KOPT-K1 (cell line): ENCODE measurements around the gene TCFL5.

Source experiments
- H3K27ac ChIP-seq: fragments of 200-600 bp; sonication (generic); 2 replicates; pipeline ENCODE4 v1.5.1; 2016; ENCODE audit warnings: antibody characterized with exemption, mild to moderate bottlenecking, low read depth, low read length; ENCODE audit not compliant: poor library complexity, severe bottlenecking
- H3K36me3 ChIP-seq: fragments of 200-600 bp; sonication (generic); 2 replicates; pipeline ENCODE4 v1.5.1; 2017; ENCODE audit warnings: antibody characterized with exemption, mild to moderate bottlenecking, low read length, moderate library complexity; ENCODE audit not compliant: insufficient read depth
- H3K9me3 ChIP-seq: fragments of 200-600 bp; sonication (generic); 2 replicates; pipeline ENCODE4 v1.5.1; 2017; ENCODE audit warnings: antibody characterized with exemption, low read length, mild to moderate bottlenecking; ENCODE audit not compliant: insufficient read depth, poor library complexity, severe bottlenecking

The TCFL5 gene

GRCh38 chr20:62804021-62804626 is 57.5 kb downstream of the TCFL5 start:
- Histone ChIP-seq H3K27ac (peak overlapping the region; percentile 83), H3K9me3 (no peaks in the 10 kb centered on the region), H3K36me3 (peaks cover 59% of the 10 kb centered on the region)

GRCh38 chr20:62802026-62802712 is 59.5 kb downstream of the TCFL5 start:
- Histone ChIP-seq H3K9me3 (no peaks in the 10 kb centered on the region), H3K27ac (no peak overlapping the region), H3K36me3 (peaks cover 57% of the 10 kb centered on the region)

- H3K27ac ChIP-seq, result no peak overlapping the region
- H3K9me3 ChIP-seq, result no peaks in the 10 kb centered on the region
- peaks cover 50% of the 10 kb centered on the region for H3K36me3 ChIP-seq
Observed at GRCh38 chr20:62801284-62802010, 60.2 kb downstream of the TCFL5 start.

GRCh38 chr20:62800314-62801259 is 61.0 kb downstream of the TCFL5 start:
- no peaks in the 10 kb centered on the region for H3K9me3 ChIP-seq
- H3K36me3 ChIP-seq, result peaks cover 43% of the 10 kb centered on the region
- no peak overlapping the region for H3K27ac ChIP-seq

- Histone ChIP-seq H3K36me3 (peaks cover 43% of the 10 kb centered on the region), H3K9me3 (no peaks in the 10 kb centered on the region), H3K27ac (no peak overlapping the region)
Observed at GRCh38 chr20:62799873-62800272, 61.7 kb downstream of the TCFL5 start.

GRCh38 chr20:62799459-62799858 is 62.2 kb downstream of the TCFL5 start:
- peaks cover 43% of the 10 kb centered on the region for H3K36me3 ChIP-seq
- no peak overlapping the region for H3K27ac ChIP-seq
- H3K9me3 ChIP-seq, result no peaks in the 10 kb centered on the region

- peaks cover 43% of the 10 kb centered on the region for H3K36me3 ChIP-seq
- H3K9me3 ChIP-seq, result no peaks in the 10 kb centered on the region
- no peak overlapping the region for H3K27ac ChIP-seq
Observed at GRCh38 chr20:62799036-62799435, 62.6 kb downstream of the TCFL5 start.

GRCh38 chr20:62797671-62798532 is 63.7 kb downstream of the TCFL5 start:
- H3K36me3 ChIP-seq, result peaks cover 43% of the 10 kb centered on the region
- H3K27ac ChIP-seq, result no peak overlapping the region
- H3K9me3 ChIP-seq, result no peaks in the 10 kb centered on the region

GRCh38 chr20:62796699-62797491 is 64.7 kb downstream of the TCFL5 start:
- peak overlapping the region; percentile 83 for H3K27ac ChIP-seq
- peaks cover 43% of the 10 kb centered on the region for H3K36me3 ChIP-seq
- H3K9me3 ChIP-seq, result no peaks in the 10 kb centered on the region

- Histone ChIP-seq H3K36me3 (peaks cover 28% of the 10 kb centered on the region), H3K9me3 (no peaks in the 10 kb centered on the region), H3K27ac (peak overlapping the region; percentile 83)
Observed at GRCh38 chr20:62795023-62795761, 66.4 kb downstream of the TCFL5 start.

GRCh38 chr20:62794007-62794724 is 67.5 kb downstream of the TCFL5 start:
- H3K27ac ChIP-seq, result peak overlapping the region; percentile 83
- H3K9me3 ChIP-seq, result no peaks in the 10 kb centered on the region
- H3K36me3 ChIP-seq, result peaks cover 18% of the 10 kb centered on the region

- peaks cover 13% of the 10 kb centered on the region for H3K36me3 ChIP-seq
- H3K9me3 ChIP-seq, result no peaks in the 10 kb centered on the region
- H3K27ac ChIP-seq, result peak overlapping the region; percentile 45
Observed at GRCh38 chr20:62793757-62794006, 67.9 kb downstream of the TCFL5 start.
